SKM-1 (cell line): Measurements from ENCODE around the gene GGCX.
A peak's percentile ranks its signal among the peaks of the same experiment; 100 is the strongest.
"Not testable (repeated sequence)": the region's sequence is repeated elsewhere in the genome, so short reads cannot be mapped to it uniquely, and the experiment has no call there.

Experiments
- DNase-seq: peaks from one replicate; lab custom pipeline; 2025; ENCODE audit not compliant: unreplicated experiment; lab: John Stamatoyannopoulos, UW

The GGCX gene

GRCh38 chr2:85561280-85562212 lies at the start of gene GGCX:
Gene GGCX (minus strand): TSS chr2:85561493. CDS start chr2:85561428, 65 bp downstream.
- DNase-seq = peak; percentile 96

GRCh38 chr2:85607268-85608215 lies 46.2 kb upstream of the GGCX start:
- DNase-seq = no peak

- no peak for DNase-seq
These were observed 44.8 kb upstream of the GGCX start for GRCh38 chr2:85606116-85606455.

- no peak for DNase-seq
These were observed 44.3 kb upstream of the GGCX start for GRCh38 chr2:85605406-85606115.

- no peak for DNase-seq
These were observed 43.5 kb upstream of the GGCX start for GRCh38 chr2:85604568-85605339.

- not testable (repeated sequence) for DNase-seq
These were observed 42.8 kb upstream of the GGCX start for GRCh38 chr2:85604133-85604444.

GRCh38 chr2:85602476-85603234 lies 41.4 kb upstream of the GGCX start, which contains the start of gene TMEM150A:
Gene TMEM150A (minus strand): TSS chr2:85602698. CDS start chr2:85601948, 750 bp downstream.
- peak; percentile 91 for DNase-seq

- no peak for DNase-seq
These were observed 40.6 kb upstream of the GGCX start for GRCh38 chr2:85601771-85602475.

- no peak for DNase-seq
These were observed 39.9 kb upstream of the GGCX start for GRCh38 chr2:85600951-85601770.

GRCh38 chr2:85600235-85600575 lies 38.9 kb upstream of the GGCX start:
- no peak for DNase-seq

- no peak for DNase-seq
These were observed 38.4 kb upstream of the GGCX start for GRCh38 chr2:85599468-85600234.

- no peak for DNase-seq
These were observed 37.5 kb upstream of the GGCX start for GRCh38 chr2:85598594-85599340.

- no peak for DNase-seq
These were observed 35.9 kb upstream of the GGCX start for GRCh38 chr2:85597241-85597640.

GRCh38 chr2:85596486-85597143 lies 35.3 kb upstream of the GGCX start:
- no peak for DNase-seq

GRCh38 chr2:85596026-85596333 lies 34.7 kb upstream of the GGCX start:
- no peak for DNase-seq

- DNase-seq = peak; percentile 100
These were observed 34.2 kb upstream of the GGCX start, which contains the start of gene RNF181 for GRCh38 chr2:85595301-85596025. Gene RNF181 (plus strand): TSS chr2:85595745. CDS start chr2:85595764, 19 bp downstream.
